HG02884 (cell line): Measurements from ENCODE around the gene TVP23A.

Experiments used
- ATAC-seq: cut with Tn5 transposase; IDR thresholded peaks from one replicate; pipeline ENCODE4 v1.9.1; 2021; ENCODE audit warnings: mild to moderate bottlenecking, moderate library complexity; ENCODE audit not compliant: unreplicated experiment

The TVP23A gene

GRCh38 chr16:10817963-10818941 is at the start of gene TVP23A:
Gene TVP23A (minus strand): TSS chr16:10818794. CDS start chr16:10818493, 301 bp downstream.
- no peak for ATAC-seq

- no peak for ATAC-seq
Observed at GRCh38 chr16:10868104-10868595, 49.6 kb upstream of the TVP23A start.

GRCh38 chr16:10867199-10867598 is 48.6 kb upstream of the TVP23A start:
- no peak for ATAC-seq

- ATAC-seq: no peak
Observed at GRCh38 chr16:10865991-10866966, 47.7 kb upstream of the TVP23A start.

GRCh38 chr16:10862438-10862837 is 43.8 kb upstream of the TVP23A start:
- no peak for ATAC-seq

- ATAC-seq: no peak
Observed at GRCh38 chr16:10859658-10860057, 41.1 kb upstream of the TVP23A start.

GRCh38 chr16:10859020-10859419 is 40.4 kb upstream of the TVP23A start:
- ATAC-seq: no peak

- ATAC-seq: no peak
Observed at GRCh38 chr16:10858203-10858602, 39.6 kb upstream of the TVP23A start.

- no peak for ATAC-seq
Observed at GRCh38 chr16:10856042-10856441, 37.4 kb upstream of the TVP23A start.

- ATAC-seq: no peak
Observed at GRCh38 chr16:10852948-10853347, 34.4 kb upstream of the TVP23A start.

- no peak for ATAC-seq
Observed at GRCh38 chr16:10852286-10852685, 33.7 kb upstream of the TVP23A start.

GRCh38 chr16:10851512-10851911 is 32.9 kb upstream of the TVP23A start:
- no peak for ATAC-seq

GRCh38 chr16:10850478-10850850 is 31.9 kb upstream of the TVP23A start:
- no peak for ATAC-seq

- ATAC-seq: no peak
Observed at GRCh38 chr16:10849736-10850477, 31.3 kb upstream of the TVP23A start.

GRCh38 chr16:10847176-10847575 is 28.6 kb upstream of the TVP23A start:
- ATAC-seq: no peak

GRCh38 chr16:10846213-10846998 is 27.8 kb upstream of the TVP23A start:
- ATAC-seq: no peak

- ATAC-seq: no peak
Observed at GRCh38 chr16:10840703-10841102, 22.1 kb upstream of the TVP23A start.

GRCh38 chr16:10839279-10839666 is 20.7 kb upstream of the TVP23A start:
- no peak for ATAC-seq

- ATAC-seq: no peak
Observed at GRCh38 chr16:10838621-10839278, 20.2 kb upstream of the TVP23A start.
